GM23248 (cell line): ENCODE results near the gene RNF40. TPM values are rescaled to one million over a fixed set of nuclear protein-coding genes. Genes with fewer than 3 reads are reported as not detected.
A peak's percentile ranks its signal among the peaks of the same experiment; 100 is the strongest.

Experiments used
- DNase-seq: peaks from one replicate; pipeline ENCODE4 v3.0.0-alpha.2; 2015
- H2AFZ ChIP-seq: fragments of 200-600 bp; sonication (generic); 2 replicates; pipeline ENCODE4 v1.6.1; 2016; ENCODE audit warnings: antibody characterized with exemption
- H3F3A ChIP-seq: fragments of 200-600 bp; sonication (generic); 2 replicates; pipeline ENCODE4 v1.6.1; 2016; ENCODE audit warnings: mild to moderate bottlenecking, antibody characterized with exemption, mixed run types; ENCODE audit not compliant: insufficient read depth
- H3K27ac ChIP-seq: fragments of 200-600 bp; sonication (generic); 2 replicates; pipeline ENCODE4 v1.5.1; 2016; ENCODE audit warnings: mild to moderate bottlenecking
- H3K27me3 ChIP-seq: fragments of 200-600 bp; sonication (generic); replicated peaks from 2 replicates; pipeline ENCODE4 v1.6.1; 2016; ENCODE audit warnings: mild to moderate bottlenecking; ENCODE audit not compliant: insufficient read depth
- H3K36me3 ChIP-seq: fragments of 200-600 bp; sonication (generic); 2 replicates; pipeline ENCODE4 v1.6.1; 2016; ENCODE audit warnings: low read depth, mild to moderate bottlenecking
- H3K4me1 ChIP-seq: fragments of 200-600 bp; sonication (generic); 2 replicates; pipeline ENCODE4 v1.6.1; 2016; ENCODE audit warnings: mild to moderate bottlenecking; ENCODE audit not compliant: insufficient read depth
- H3K4me2 ChIP-seq: fragments of 200-600 bp; sonication (generic); one replicate; pipeline ENCODE4 v1.6.1; 2016; ENCODE audit warnings: mild to moderate bottlenecking; ENCODE audit not compliant: unreplicated experiment
- H3K4me3 ChIP-seq: fragments of 200-600 bp; sonication (generic); 2 replicates; pipeline ENCODE4 v1.5.1; 2016; ENCODE audit warnings: mild to moderate bottlenecking
- H3K79me2 ChIP-seq: fragments of 200-600 bp; sonication (generic); 2 replicates; pipeline ENCODE4 v1.6.1; 2016; ENCODE audit warnings: mild to moderate bottlenecking; ENCODE audit not compliant: insufficient read depth
- H3K9ac ChIP-seq: fragments of 200-600 bp; sonication (generic); 2 replicates; pipeline ENCODE4 v1.6.1; 2016; ENCODE audit warnings: mild to moderate bottlenecking
- H3K9me2 ChIP-seq: fragments of 200-600 bp; sonication (generic); 2 replicates; pipeline ENCODE4 v1.6.1; 2016; ENCODE audit warnings: mixed run types, mild to moderate bottlenecking, moderate library complexity; ENCODE audit not compliant: insufficient read depth
- H3K9me3 ChIP-seq: fragments of 200-600 bp; sonication (generic); one replicate; pipeline ENCODE4 v1.6.1; 2017; ENCODE audit warnings: low read depth
- H4K20me1 ChIP-seq: fragments of 200-600 bp; sonication (generic); 2 replicates; pipeline ENCODE4 v1.6.0; 2016; ENCODE audit not compliant: insufficient read depth
- EZH2 ChIP-seq: fragments of 200-600 bp; sonication (generic); IDR thresholded peaks from 2 replicates; pipeline ENCODE4 v1.6.1; 2018; ENCODE audit warnings: antibody characterized with exemption, mild to moderate bottlenecking; ENCODE audit not compliant: insufficient read depth, poor library complexity, severe bottlenecking
- EZH2phosphoT487 ChIP-seq: fragments of 200-600 bp; sonication (generic); IDR thresholded peaks from 2 replicates; pipeline ENCODE4 v1.6.1; 2018; ENCODE audit warnings: antibody characterized with exemption, moderate library complexity, mild to moderate bottlenecking, low read depth; ENCODE audit not compliant: insufficient read depth
- WGBS, 2 experiments: methylation state at CpG; one replicate each; pipeline ENCODE4 v1.1.6; 2015 to 2017; ENCODE audit warnings: low lambda C conversion rate in 2 of 2, low coverage in 1 of 2; ENCODE audit errors: missing lambda C conversion rate in 2 of 2; 5-methylcytosine and 5-hydroxymethylcytosine counted together
- in situ Hi-C: fragments of 300-500 bp; cut with MboI; formaldehyde crosslinking; loops from 2 replicates; pipeline ENCODE4 v1.15.0; 2020
- polyA plus RNA-seq: library from polyadenylated mRNA; unstranded; fragments of >200 nt; fragmentation: Nextera tagmentation; extraction: Ambion mirVana; gene quantifications from 2 replicates; pipeline ENCODE4 v1.2.1, GENCODE V29; 2016
- total RNA-seq: library from RNA; depleted of rRNA; stranded (reverse); fragments of >200 nt; shearing (Covaris generic); gene quantifications from 2 replicates; pipeline ENCODE4 v1.2.3, GENCODE V29; 2014

RNF40 gene
- total and polyA plus RNA-seq, 2 experiments from 2014 or later, result 71.2 to 97.9 TPM

DNA sequence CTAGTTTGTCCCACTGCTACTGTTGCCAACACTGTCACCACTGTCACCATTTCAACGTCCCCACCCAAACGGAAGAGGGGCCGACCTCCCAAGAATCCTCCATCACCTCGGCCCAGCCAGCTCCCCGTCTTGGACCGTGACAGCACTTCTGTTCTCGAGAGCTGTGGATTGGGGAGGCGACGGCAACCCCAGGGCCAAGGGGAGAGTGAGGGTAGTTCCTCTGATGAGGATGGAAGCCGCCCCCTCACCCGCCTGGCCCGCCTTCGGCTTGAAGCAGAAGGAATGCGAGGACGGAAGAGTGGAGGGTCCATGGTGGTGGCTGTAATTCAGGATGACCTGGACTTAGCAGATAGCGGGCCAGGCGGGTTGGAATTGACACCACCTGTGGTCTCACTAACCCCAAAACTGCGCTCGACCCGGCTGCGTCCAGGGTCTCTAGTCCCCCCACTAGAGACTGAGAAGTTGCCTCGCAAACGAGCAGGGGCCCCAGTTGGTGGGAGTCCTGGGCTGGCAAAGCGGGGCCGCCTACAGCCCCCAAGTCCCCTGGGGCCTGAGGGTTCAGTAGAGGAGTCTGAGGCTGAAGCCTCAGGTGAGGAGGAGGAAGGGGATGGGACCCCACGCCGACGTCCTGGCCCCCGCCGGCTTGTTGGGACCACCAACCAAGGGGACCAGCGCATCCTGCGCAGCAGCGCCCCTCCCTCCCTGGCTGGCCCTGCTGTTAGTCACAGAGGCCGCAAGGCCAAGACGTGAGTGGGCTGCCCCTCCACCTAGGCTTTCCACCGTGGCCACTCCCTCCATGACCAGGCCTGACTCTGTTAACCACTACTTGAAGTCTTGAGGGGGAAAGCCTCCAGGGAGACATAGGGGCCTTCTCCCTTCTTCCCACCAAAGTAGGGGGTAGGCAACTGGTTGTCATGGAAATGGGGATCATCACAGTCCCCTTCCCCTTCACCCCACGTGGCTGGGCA, 22.9 kb upstream of the RNF40 start:
- Histone ChIP-seq H3K4me1 (peaks cover 24% of the 10 kb centered on the region), H3K9ac (no peak overlapping the region), H3K9me2 (no peaks in the 10 kb centered on the region), H4K20me1 (no peaks in the 10 kb centered on the region), H2AFZ (no peak overlapping the region), H3K4me2 (no peak overlapping the region), H3K27me3 (no peaks in the 10 kb centered on the region), H3K4me3 (no peak overlapping the region), H3K36me3 (peaks cover 37% of the 10 kb centered on the region; the same call in 1 of the 2 replicates), H3K79me2 (0 out of 2 replicates have a peak, but pooled peaks cover 11% of the 10 kb centered on the region), H3F3A (peaks cover 15% of the 10 kb centered on the region), H3K27ac (peak overlapping the region; percentile 59; the same call in 1 of the 2 replicates), H3K9me3 (no peaks in the 10 kb centered on the region)
- in situ Hi-C loops, result no loop called here
- no peak for DNase-seq
- 92 to 93% methylated on average over 34 to 36 of the region's 37 CpGs for WGBS, 2 experiments
- TF ChIP-seq EZH2phosphoT487 (no peak), EZH2 (no peak)

DNA sequence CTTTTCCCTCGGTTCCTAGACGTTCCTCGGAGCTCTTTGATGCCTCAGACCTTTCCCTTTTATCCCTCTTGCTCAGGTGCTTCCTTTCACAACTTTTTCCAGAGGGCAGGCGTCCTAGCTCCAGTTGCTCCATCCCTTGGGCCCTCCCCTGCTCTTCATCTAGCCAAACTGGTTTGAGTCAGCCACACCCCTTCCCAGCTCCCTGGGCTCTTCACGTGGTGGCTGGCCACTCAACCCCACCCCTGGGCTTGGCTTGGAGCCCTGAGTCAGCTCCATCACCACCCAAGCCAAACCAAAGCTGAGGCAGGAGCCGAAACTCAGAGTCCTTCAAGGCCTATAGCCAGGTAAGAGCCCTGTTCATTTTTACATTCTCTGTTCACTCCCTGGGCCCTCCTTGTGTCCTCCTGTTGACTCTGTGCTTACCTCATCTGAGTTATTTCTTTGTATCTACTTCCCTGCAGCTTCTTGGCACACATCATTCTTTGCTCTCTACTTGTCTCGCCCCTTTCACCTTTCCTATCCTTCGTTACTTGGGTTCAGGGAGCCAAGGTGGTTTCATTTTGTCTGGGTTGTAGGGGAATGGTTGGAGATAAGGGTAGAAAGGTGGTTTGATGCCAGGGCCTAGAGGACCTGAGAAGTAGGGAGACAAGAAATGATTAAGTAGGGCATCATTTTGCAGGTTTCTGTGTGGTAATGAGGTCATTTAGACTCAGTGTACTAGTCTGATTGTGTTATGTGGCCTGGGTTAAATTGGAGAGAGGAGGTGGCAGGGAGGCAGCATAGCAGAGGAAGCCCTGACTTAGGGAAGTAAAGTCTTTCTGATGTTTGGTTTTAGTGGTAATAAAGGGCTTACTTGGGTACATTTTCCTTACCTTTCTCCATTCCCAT, 21.5 kb upstream of the RNF40 start:
- in situ Hi-C loops, result no loop called here
- Histone ChIP-seq H3K79me2 (0 out of 2 replicates have a peak, but pooled peaks cover 10% of the 10 kb centered on the region), H3K9me2 (no peaks in the 10 kb centered on the region), H3K9me3 (no peaks in the 10 kb centered on the region), H3K4me1 (peaks cover 24% of the 10 kb centered on the region), H3K27ac (peak overlapping the region; percentile 59), H4K20me1 (no peaks in the 10 kb centered on the region), H2AFZ (no peak overlapping the region), H3K27me3 (no peaks in the 10 kb centered on the region), H3F3A (peaks cover 27% of the 10 kb centered on the region), H3K9ac (peak overlapping the region; percentile 8; the same call in 1 of the 2 replicates), H3K4me2 (peak overlapping the region; percentile 27), H3K36me3 (peaks cover 38% of the 10 kb centered on the region; the same call in 1 of the 2 replicates), H3K4me3 (no peak overlapping the region)
- WGBS, 2 experiments, result 38 to 42% methylated on average over 8 of the region's 8 CpGs
- TF ChIP-seq EZH2 (no peak), EZH2phosphoT487 (no peak)
- DNase-seq, result peak; percentile 91

DNA sequence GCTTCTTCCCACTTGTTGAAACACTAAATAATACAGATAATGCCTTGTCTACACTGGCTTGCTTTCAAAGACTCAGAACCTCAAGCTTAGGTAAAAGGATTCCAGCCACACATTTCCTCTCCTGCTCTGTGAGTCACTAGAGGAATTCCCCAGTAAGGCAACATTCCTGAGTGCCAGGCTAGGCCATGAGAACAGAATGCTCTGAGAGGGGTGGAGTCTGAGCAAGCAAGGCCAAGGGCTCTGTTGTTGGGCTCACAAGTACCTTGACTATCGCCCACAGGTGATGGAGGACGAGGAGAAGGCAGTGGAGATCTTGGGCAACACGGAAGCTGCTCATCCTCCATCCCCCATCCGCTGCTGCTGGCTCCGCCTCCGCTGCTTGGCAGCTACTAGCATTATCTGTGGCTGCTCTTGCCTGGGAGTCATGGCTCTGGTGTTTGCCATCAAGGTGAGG, 20.6 kb upstream of the RNF40 start:
- DNase-seq, result peak; percentile 91
- Histone ChIP-seq H3K27ac (peak overlapping the region; percentile 59), H3K4me3 (no peak overlapping the region), H3K9ac (0 out of 2 replicates have a peak overlapping the region, but pooled peaks have one; percentile 8), H2AFZ (no peak overlapping the region), H4K20me1 (no peaks in the 10 kb centered on the region), H3F3A (peaks cover 29% of the 10 kb centered on the region), H3K4me2 (peak overlapping the region; percentile 27), H3K9me3 (no peaks in the 10 kb centered on the region), H3K27me3 (no peaks in the 10 kb centered on the region), H3K9me2 (no peaks in the 10 kb centered on the region), H3K36me3 (peaks cover 30% of the 10 kb centered on the region; the same call in 1 of the 2 replicates), H3K79me2 (0 out of 2 replicates have a peak, but pooled peaks cover 5% of the 10 kb centered on the region), H3K4me1 (peaks cover 24% of the 10 kb centered on the region)
- TF ChIP-seq EZH2, result no peak
- no peak for TF ChIP-seq EZH2phosphoT487
- in situ Hi-C loops, result no loop called here
- WGBS, 2 experiments, result 75 to 82% methylated on average over 6 of the region's 6 CpGs

DNA sequence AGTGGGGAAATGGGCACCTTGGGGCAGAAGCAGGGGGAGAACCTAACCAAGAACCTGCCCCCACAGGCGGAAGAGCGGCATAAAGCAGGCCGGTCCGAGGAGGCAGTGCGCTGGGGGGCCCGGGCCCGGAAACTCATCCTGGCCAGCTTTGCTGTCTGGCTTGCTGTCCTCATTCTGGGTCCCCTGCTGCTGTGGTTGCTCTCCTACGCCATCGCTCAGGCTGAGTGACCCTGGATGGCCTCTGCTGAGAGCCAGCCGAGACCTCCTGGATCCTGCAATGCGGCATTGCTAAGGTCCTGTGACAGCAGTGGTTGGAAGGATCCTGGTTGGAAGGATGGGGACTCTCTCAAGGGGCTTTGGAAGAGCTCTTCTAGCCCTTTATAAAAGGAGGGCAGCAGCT, 18.4 kb upstream of the RNF40 start:
- Histone ChIP-seq H3K4me3 (no peak overlapping the region), H3K9me2 (no peaks in the 10 kb centered on the region), H2AFZ (no peak overlapping the region), H3K27me3 (no peaks in the 10 kb centered on the region), H3K9me3 (no peaks in the 10 kb centered on the region), H3K4me1 (peaks cover 34% of the 10 kb centered on the region), H3K4me2 (no peak overlapping the region), H3K36me3 (peaks cover 19% of the 10 kb centered on the region; the same call in 1 of the 2 replicates), H4K20me1 (no peaks in the 10 kb centered on the region), H3K27ac (no peak overlapping the region), H3K9ac (no peak overlapping the region), H3F3A (peaks cover 42% of the 10 kb centered on the region), H3K79me2 (0 out of 2 replicates have a peak, but pooled peaks cover 5% of the 10 kb centered on the region)
- 97% methylated on average over 11 of the region's 11 CpGs for WGBS, 2 experiments
- TF ChIP-seq EZH2 (no peak), EZH2phosphoT487 (no peak)
- in situ Hi-C loops, result no loop called here
- no peak for DNase-seq
